ENCODE data around the gene MIF4GD. TPM values are rescaled to one million over a fixed set of nuclear protein-coding genes. Genes with fewer than 3 reads are reported as not detected.
"Not testable (repeated sequence)": the region's sequence is repeated elsewhere in the genome, so short reads cannot be mapped to it uniquely, and the experiment has no call there.

MIF4GD gene
- polyA plus RNA-seq, 3 donors, result 20.0 to 23.3 (median 22.4) TPM

DNA sequence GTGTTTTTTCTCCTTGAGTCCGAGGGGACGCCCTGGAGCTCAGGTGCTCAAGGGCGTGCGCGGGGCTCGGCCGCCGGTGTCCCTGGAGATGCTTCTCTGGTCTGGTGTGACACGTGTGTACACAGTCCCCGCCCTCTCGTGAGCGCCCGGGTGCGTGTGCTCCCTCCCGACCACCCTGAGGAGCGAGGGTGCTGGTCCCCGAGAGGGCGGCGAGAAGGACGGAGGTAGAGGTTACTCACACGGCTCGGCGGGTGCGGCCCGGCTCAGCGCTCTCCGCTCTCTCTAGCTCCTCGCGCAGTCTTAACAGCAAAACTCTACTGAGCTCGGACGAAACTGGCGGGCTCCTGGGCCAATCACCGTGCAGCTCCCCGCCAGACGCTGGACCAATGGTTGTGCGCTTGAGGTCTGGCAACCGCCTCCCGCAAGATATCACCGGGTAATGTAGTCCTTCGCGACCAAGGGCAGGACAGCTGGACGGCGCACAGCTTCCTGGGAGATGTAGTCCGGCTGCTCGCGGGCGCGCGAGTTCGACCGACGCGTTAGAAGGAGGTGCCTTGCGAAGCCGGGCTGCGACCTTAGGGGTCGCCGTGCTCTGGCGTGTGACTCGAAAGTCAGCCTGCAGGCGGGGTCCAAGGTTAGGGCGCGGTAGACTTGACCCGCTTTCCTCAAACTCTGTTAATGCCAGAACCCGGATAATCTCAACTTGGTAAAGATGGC is 18.2 kb upstream of the MIF4GD start, which contains the start of gene SLC25A19:
Gene SLC25A19, minus strand, starts transcription at position 319 of the 717 bp plus-strand sequence. CDS start 2,669 bp downstream, outside the sequence.
- peak; percentile 85 to 96 (median 93) for DNase-seq (ENCODE audit: low read depth in 3 of 3, low spot score in 2 of 3)

DNA sequence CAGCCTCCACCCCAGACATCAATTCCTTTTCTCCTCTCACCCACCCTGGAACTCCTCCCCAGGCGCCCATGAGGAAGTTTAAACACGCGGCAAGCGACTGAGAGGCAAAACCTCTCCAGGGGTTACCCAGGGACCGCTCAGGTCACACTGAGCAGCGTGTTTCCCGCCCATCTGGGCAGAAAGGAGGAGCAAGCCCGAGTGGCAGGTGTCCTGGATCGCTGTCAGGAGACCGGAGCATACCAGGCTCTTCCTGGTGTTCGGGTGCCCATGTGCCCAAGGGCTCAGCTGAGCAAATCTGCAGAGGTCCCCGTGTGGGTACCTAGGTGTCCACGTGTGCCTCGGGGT is 17.7 kb upstream of the MIF4GD start:
- DNase-seq (ENCODE audit: low read depth in 3 of 3, low spot score in 2 of 3), result no peak

DNA sequence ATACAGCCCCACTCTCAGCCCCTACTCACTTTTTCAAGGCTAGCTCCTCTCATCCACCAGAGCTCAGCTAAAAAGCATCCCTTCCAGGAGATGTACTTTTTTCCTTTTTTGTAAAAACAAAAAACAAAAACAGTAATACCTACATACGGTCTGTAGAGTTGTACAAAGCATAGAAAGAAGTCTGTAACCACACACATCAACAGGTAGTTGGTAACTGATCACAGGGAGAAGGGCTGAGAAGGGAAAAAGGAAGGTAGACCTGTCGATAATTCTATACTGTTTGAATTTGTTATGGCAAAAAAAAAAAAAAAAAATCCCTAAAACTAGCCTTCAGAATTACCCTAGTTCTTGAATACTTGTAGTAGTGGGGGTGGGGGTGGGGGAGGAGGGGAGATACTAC is 17.3 kb upstream of the MIF4GD start:
- no peak for DNase-seq (ENCODE audit: low read depth in 3 of 3, low spot score in 2 of 3)

DNA sequence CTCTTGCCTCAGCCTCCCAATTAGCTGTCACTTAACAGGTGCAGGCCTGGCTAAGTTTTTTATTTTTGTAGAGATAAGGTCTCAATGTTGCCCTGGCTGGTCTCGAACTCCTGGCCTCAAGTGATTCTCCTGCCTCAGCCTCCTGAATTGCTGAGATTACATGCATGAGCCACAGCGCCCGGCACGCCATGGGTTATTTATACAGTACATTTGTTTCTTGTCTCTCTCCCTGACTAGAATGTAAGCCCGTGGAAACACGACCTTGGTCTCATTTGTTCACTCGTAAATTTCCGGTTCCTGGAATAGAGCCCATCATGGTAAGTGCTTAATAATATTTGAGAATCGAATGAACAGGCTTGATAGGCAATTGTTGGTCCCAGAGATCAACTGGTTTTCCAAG is 16.2 kb upstream of the MIF4GD start:
- DNase-seq (ENCODE audit: low read depth in 3 of 3, low spot score in 2 of 3), result no peak

DNA sequence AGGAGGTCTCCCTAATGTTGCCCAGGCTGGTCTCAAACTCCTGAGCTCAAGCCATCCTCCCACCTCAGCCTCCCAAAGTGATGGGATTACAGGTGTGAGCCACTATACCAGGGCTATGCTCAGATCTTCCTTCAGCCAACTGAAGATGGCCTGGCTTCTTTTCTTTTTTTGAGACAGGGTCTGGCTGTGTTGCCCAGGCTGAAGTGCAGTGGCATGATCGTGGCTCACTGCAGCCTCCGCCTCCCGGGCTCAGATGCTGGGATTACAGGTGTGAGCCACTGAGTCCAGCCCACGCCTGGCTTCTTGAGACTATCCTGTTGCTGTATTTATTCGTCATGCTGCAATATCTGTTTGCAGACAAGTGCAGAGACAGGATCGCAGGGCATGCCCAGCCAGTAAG is 14.1 kb upstream of the MIF4GD start:
- DNase-seq (ENCODE audit: low read depth in 3 of 3, low spot score in 2 of 3), result no peak

DNA sequence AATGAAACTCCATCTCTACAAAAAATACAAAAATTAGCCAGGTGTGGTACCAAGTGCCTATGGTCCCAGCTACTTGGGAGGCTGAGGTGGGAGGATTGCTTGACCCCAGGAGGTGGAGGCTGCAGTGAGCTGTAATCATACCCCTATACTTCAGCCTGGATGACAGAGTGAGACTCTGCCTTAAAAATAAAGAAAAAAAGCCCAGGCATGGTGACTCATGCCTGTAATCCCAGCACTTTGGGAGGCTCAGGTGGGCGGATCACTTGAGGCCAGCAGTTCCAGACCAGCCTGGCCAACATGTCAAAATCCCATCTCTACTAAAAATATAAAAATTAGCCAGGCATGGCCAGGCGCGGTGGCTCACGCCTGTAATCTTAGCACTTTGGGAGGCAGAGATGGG is 9.2 kb upstream of the MIF4GD start:
- not testable (repeated sequence) for DNase-seq (ENCODE audit: low read depth in 3 of 3, low spot score in 2 of 3)

DNA sequence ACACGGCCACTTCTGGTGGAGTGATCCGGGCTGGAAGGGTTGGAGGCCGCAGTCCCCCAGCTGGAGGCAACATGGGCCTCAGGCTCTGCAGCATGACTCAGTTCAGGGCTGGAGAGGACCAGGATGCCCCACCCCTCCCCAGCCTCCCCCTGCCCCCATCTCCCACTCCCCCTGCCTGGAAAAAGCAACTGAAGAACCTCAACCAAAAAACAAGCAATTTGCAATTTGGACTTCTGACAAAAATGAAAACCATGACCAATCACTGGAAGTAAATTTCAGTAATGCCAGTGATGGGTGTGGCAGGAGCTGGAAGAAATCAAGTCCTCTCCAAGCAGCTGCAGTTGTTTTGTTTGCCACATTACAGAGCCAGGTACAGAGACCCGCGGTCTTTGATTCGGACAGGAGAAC is 6.6 kb upstream of the MIF4GD start:
- DNase-seq (ENCODE audit: low read depth in 3 of 3, low spot score in 2 of 3), result no peak

DNA sequence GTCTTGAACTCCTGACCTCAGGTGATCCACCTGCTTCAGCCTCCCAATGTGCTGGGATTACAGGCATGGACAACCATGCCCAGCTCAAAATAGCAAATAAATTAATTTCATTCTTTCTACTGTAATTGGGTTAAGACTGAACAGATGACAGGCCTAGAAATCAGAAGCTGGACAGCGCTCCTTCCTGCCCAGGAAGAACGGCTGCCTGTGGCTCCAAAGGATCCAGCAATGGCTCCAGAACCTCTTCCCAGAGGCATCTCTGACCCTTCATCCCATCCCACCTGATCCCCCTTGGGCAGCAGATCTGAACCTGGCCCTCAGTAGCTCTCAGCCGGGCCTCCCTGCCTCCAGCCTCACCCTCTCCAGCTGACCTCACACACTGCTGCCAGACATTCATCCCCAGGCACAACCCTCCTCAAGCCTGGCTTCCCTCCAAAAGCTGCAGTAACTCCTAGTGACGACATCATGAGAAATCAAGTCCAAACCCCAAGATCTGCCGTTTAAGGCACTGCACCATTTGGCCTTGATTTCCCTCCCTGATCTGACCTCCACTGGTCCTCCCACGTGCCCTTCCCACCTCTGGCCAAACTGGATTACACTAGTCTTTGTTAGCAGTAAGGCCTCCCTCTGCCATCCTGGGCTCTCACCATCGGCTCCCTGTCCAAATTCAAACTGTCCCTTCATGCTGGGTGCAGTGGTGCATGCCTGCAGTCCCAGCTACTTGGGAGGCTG is 3.1 kb upstream of the MIF4GD start:
- DNase-seq (ENCODE audit: low read depth in 3 of 3, low spot score in 2 of 3), result no peak

DNA sequence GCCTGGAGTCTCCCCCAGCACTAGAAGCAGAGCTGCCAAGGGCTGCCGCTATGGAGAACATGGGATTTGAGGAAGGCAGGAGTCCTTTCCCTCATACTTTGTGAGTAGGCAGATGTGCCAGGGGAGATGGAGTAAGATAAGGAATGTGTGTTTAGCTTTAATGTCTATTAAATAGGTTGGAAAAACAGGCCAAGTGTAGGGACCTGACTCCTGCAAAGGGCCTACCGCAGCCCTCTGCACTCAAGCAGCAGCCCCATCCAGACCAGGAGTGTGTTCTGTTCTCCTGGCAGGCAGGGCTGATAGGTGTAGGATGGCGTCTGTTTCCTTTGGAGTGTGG is 1.8 kb upstream of the MIF4GD start:
- DNase-seq (ENCODE audit: low read depth in 3 of 3, low spot score in 2 of 3), result no peak

DNA sequence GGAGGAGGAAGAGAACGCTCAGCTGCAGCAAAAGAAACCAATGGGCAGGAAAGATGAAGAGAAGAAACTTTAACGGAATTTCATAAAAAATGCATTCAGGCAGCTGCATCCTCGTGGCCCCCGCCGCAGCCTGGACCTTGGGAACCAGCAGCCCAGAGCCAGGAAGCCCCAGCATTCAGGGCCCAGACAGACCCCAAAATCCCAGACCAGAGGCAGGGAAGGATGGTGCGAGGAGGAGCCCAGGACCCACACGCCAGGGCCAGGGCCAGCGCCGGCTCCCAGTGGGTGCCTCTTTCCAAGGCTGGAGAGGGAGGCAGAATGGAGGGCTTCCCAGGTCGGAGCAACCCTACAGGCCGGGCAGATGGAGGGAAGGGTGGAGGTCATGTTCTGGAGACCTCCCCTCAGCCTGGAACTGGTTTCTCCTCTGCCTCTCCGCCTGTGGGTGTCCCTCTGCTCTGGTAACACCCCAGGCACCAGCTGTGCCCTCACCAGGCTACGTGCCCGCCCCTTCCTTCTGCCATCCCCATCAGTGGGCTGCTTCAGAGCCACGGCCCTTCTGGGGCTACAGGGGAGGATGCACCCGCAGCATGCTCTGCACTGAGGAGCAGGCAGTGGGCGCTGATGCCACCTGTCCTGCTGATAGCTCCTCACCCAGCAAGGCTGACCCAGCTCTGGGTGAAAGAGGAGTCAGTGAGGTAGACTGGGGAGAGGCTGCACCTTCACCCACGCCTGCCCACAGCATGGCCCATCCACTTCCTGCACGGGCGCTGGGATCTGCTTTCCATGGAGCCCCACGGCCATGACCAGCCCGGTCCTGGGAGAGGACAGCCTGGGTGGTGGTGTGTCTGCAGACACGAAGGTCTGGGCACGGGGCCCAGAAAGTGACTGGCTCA is 1.2 kb upstream of the MIF4GD start:
- DNase-seq (ENCODE audit: low read depth in 3 of 3, low spot score in 2 of 3), result no peak

DNA sequence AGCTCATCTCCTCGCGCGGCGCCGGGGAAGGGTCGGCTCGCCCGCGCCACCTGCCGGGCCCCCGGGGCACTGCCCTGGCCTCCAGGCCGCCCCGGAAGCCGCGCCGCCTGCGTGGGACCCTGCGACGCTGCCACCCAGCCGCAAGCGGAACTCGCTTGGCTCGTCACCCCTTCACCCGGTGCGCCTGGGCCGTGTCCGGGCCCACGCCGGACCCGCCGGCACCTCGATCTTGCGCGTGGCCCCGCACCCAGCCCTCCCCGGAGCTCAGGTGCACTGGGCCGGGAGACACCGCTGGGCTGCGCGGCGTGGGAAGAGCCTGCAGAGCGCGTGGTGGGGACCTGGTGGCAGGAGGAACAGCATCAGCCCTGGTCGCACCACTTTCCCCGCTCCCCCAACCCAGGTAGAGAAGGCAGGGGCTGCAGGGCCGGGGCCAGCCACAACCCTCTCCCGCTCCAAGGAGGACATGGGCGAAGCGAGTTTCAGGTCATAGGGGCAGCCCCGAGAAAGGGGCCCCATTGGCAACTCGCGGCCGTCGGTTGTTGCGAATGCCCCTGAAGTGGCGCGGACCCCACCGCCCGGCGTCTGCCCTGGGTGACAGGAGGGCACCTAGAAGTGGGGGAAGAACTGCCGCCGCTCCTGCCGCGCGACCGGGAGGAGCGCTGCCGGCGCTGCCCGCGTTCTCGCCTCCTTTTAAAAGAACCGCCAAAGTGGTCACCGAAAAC is 363 bp upstream of the MIF4GD start:
- peak in 1 of 3 donors; percentile 61 for DNase-seq (ENCODE audit: low read depth in 3 of 3, low spot score in 2 of 3)

DNA sequence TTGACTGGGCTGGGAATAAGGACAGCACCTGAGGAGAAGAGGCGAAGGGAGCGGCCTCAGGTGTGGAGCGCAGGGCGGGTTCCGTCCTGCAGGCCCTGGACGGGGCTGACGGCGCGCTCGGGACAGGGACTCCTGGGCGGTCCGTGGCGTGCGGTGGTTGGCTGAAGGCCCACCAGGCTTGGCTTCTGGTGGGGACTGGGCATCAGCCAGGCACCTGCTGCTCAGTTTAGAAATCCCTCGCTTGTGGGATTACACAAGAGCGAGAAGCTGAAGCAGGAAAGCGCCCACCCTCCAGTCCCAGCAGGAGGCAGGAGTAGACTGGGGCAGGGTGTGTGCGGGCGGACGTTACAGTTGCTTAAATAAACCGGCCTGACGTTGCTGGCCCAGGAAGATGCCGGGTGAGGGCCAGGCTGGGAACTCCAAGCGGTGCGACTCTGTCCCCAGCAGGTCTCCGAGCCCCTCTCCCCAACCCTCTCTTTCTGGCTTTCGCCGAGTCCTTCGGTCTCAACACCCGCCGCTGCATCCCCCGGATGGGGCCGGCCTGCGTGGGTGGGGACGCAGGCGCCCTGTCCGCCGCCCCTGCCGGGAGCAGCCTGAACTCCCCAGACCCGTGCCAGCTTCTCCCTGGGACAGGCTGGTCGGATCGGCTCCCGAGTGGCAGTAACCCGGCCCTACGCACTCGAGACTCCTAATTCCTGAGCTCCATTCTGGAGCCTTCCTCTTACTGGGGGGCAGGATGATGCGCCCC is 639 bp downstream of the MIF4GD start:
- DNase-seq (ENCODE audit: low read depth in 3 of 3, low spot score in 2 of 3), result no peak

DNA sequence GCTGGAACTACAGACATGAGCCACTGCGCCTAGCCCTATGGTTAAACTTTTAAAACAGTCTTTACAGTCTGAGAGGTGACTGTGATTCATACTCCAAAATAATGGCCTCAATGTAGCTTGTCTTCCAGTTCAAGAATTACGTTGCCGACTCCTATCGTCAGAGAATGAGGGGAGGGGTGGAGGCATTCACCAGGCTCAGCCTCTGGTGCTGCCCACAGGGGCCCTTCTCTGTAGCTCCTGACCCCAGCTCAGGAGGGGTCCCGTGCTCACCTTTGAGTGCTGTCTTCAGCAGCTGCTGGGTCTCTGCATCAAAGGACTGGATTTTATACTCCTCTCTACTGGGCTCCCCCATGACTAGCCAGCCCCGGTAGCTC is 1.2 kb downstream of the MIF4GD start:
- no peak for DNase-seq (ENCODE audit: low read depth in 3 of 3, low spot score in 2 of 3)

DNA sequence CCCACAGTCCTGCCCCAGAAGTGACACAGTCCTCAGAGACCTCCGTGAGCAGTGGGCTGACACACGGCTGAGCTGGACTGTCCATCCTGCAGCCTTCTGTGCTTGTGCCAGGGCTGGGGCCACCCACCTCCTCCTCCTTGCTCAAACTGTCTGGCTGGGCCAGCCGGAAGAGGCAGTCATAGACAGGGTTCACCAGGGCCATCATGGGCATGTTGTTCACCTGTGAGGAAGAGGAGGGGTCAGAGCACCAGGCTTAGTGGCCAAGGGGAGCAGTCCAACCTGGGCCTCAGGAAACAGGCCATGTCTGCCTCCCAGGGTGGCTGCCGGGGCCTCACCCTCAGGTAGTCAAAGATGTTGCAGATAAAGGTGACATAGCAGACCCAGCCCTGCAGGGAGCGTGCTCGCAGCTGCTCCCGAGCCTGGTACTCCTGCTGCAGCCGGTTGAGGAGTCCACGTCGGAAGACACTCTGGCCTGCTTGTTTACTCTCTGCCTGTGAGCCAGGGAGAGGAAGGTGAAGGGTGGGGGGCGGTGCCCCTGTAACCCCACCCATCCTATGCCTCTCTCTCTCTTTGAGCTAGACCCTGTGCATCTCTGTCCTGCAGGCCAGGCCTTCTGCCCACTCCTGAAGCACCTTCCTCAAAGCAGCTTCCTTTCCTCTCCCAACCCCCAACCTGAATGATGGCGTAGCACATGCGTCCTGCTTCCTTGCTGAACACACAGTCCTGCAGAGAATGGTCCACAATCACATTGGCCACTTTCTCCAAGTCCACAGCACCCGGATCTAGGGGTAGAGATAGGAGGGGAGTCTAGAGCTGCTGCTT is 3.4 kb downstream of the MIF4GD start:
- DNase-seq (ENCODE audit: low read depth in 3 of 3, low spot score in 2 of 3), result no peak

DNA sequence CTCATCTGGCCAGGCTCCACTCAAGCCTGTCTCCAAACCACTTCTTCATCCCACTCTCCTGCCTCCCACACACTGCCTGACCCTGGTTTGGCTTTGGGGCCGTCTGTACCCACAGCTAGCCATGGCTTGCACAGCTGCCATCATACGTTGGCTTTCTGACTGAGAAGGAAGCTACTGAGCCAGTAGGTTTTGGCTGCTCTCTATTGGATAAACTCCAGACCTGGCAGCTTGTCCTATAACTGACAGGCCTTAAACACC is 3.9 kb downstream of the MIF4GD start:
- DNase-seq (ENCODE audit: low read depth in 3 of 3, low spot score in 2 of 3), result no peak

DNA sequence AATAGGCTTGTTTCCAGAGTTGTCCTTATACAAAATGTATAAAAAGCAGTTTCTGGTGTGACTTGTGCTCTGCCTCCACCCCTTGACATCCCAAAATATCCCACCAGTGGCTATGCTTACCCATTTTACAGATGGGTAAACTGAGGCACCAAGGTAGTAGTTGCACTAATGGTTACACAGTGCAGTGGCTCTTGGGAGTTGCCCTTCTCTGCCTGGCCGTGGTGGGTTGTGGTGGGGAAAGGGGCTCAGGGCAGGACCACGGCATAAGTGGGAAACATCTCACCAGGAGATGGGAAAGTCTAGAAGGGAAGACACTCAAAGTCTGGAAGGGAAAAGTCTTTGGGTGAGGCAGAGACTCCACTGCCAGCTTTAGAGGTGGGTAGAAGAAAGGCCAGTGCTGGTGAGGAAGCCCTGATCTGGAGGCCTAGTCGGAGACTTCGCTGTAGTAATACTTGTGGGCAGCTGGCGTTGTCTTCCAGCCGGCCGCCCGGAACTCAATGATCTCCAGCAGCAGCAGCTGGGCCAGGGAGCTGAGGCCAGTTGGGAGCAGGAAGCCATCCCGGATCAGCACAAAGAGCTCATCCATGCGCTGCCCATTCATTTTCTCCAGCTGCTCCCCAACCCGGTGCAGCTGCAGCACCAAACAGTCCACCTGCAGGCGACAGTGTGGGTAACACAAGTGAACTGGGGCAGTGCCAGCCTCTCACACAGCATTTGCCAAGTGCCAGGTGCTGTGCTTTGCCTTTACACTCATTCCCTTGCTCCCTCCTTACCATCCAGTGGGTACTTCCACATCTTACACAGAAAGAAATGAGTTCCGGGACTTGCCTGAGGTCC is 4.5 kb downstream of the MIF4GD start:
- no peak for DNase-seq (ENCODE audit: low read depth in 3 of 3, low spot score in 2 of 3)

DNA sequence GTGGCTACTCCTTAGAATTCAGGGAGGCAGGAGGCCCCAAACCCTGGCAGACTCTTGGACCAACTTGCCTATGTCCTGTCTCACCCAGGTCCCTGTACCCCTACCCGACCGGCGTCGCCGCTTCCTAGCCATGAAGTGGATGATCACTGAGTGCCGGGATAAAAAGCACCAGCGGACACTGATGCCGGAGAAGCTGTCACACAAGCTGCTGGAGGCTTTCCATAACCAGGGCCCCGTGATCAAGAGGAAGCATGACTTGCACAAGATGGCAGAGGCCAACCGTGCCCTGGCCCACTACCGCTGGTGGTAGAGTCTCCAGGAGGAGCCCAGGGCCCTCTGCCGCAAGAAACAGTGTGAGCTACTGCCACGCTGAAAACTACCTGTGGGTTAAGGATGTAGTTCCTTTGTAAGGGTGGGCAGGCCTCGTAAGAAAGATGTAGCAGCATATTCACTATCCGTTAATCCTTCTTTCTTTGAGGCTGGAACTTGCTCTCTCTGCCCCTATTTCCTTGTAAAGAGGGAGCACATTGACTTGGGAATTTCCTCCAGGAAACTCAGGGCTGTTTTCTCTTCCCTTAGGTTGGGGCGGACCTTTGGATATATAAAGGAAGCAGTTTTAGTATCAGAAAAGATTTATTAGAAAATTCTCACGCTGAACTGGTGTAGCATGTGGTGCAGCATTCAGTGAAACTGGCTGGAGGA is 5.3 kb downstream of the MIF4GD start:
- no peak for DNase-seq (ENCODE audit: low read depth in 3 of 3, low spot score in 2 of 3)

DNA sequence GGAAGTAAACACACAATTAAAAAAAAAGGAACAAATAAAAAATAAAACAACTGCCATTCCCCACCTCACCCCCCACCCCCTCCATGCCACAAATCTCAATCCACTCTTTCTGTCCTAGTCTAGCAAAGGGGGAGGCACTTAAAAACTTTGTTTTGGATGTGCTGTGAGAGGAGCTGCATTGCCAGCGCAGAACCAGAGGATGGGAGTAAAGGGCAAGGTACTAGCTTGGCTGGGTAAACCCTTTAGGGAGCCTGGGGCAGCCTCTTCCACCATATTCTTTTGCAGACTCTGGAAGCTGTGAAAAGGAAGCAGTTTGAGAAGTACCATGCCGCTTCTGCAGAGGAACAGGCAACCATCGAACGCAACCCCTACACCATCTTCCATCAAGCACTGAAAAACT is 8.0 kb downstream of the MIF4GD start:
- DNase-seq (ENCODE audit: low read depth in 3 of 3, low spot score in 2 of 3), result no peak

Measured in right renal cortex interstitium (tissue), 3 donors.